DND-41 (cell line): ENCODE results near the gene DLK1.

ENCODE experiments used
- CTCF ChIP-seq: IDR thresholded peaks from 2 replicates; pipeline ENCODE4 v1.5.1; 2012; ENCODE audit warnings: borderline replicate concordance, low read length, moderate library complexity, mild to moderate bottlenecking; ENCODE audit not compliant: poor library complexity, severe bottlenecking; ENCODE audit errors: extremely low read depth
- EZH2 ChIP-seq: IDR thresholded peaks from 3 replicates; pipeline ENCODE4 v1.6.1; 2012; ENCODE audit warnings: borderline replicate concordance, low read depth, mild to moderate bottlenecking, moderate library complexity, low read length, inconsistent platforms; ENCODE audit not compliant: severe bottlenecking

GRCh38 chr14:100688051-100688450 is 38.6 kb upstream of the DLK1 start:
- TF ChIP-seq CTCF, result no peak
- no peak for TF ChIP-seq EZH2
